PC-9 (cell line): ENCODE results near the gene MAGI2.

Experiments
- EZH2 ChIP-seq: fragments of 200-600 bp; sonication (generic); IDR thresholded peaks from 2 replicates; pipeline ENCODE4 v1.8.0; 2017; ENCODE audit warnings: antibody characterized with exemption, low read depth
- TF ChIP-seq, protein P1 (sequence below): fragments of 200-600 bp; sonication (generic); conservative IDR thresholded peaks from 2 replicates; pipeline ENCODE4 v1.6.1; 2017; ENCODE audit warnings: mixed run types, antibody characterized with exemption, mild to moderate bottlenecking, moderate library complexity

DNA sequence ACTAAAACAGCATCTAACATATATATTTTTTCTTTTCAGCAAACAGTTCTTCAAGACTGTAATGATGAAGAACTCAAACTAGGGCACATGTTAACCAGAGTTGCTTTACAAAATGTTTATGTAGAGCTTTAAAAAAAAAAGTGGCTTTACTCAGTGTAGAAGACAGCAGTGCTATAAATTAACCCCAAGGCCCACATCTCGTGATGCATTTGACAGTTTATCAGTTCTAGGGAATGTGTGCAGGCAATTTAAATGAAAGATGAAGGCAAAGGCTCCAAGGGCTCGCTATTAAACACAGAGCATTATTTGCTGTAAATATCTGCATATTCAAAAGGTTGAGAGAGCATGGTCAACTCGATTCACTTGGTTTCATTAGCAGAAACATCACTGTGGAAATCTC is 558.1 kb downstream of the MAGI2 start:
- TF ChIP-seq, protein P1, sequence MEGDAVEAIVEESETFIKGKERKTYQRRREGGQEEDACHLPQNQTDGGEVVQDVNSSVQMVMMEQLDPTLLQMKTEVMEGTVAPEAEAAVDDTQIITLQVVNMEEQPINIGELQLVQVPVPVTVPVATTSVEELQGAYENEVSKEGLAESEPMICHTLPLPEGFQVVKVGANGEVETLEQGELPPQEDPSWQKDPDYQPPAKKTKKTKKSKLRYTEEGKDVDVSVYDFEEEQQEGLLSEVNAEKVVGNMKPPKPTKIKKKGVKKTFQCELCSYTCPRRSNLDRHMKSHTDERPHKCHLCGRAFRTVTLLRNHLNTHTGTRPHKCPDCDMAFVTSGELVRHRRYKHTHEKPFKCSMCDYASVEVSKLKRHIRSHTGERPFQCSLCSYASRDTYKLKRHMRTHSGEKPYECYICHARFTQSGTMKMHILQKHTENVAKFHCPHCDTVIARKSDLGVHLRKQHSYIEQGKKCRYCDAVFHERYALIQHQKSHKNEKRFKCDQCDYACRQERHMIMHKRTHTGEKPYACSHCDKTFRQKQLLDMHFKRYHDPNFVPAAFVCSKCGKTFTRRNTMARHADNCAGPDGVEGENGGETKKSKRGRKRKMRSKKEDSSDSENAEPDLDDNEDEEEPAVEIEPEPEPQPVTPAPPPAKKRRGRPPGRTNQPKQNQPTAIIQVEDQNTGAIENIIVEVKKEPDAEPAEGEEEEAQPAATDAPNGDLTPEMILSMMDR: no peak
- no peak for TF ChIP-seq EZH2
